Spinal cord (tissue), 10 donors: ENCODE data around the gene SLC4A1. TPM values are rescaled to one million over a fixed set of nuclear protein-coding genes. Genes with fewer than 3 reads are reported as not detected.

ENCODE experiments used
- DNase-seq, 6 donors: peaks; one replicate each; pipeline versions ENCODE4 v3.0.0 to v3.0.0-alpha.2; 2013 to 2015; ENCODE audit warnings: low spot score in 6 of 6, low read depth in 4 of 6
- H3K27ac ChIP-seq: one replicate; pipeline ENCODE4 v1.5.1; 2013; ENCODE audit warnings: low read depth, low read length, control low read depth
- H3K27me3 ChIP-seq: one replicate; pipeline ENCODE4 v1.6.1; 2013; ENCODE audit warnings: low read length; ENCODE audit not compliant: control insufficient read depth, insufficient read depth
- H3K36me3 ChIP-seq: one replicate; pipeline ENCODE4 v1.6.1; 2013; ENCODE audit warnings: low read length; ENCODE audit not compliant: control insufficient read depth, insufficient read depth
- H3K4me1 ChIP-seq: one replicate; pipeline ENCODE4 v1.6.1; 2013; ENCODE audit warnings: low read length; ENCODE audit not compliant: control insufficient read depth, insufficient read depth
- H3K4me3 ChIP-seq: one replicate; pipeline ENCODE4 v1.5.1; 2013; ENCODE audit warnings: low read depth, low read length, control low read depth
- H3K9me3 ChIP-seq: one replicate; pipeline ENCODE4 v1.6.1; 2013; ENCODE audit warnings: low read length; ENCODE audit not compliant: control insufficient read depth, insufficient read depth
- WGBS: methylation state at CpG from one replicate; pipeline ENCODE4 v1.1.5; 2013; ENCODE audit warnings: missing lambda C conversion rate; ENCODE audit not compliant: insufficient coverage; 5-methylcytosine and 5-hydroxymethylcytosine counted together
- polyA plus RNA-seq, 2 donors: library from polyadenylated mRNA; unstranded; fragments of 120-200 nt; gene quantifications; one replicate each; pipeline ENCODE4 v1.2.1, GENCODE V29; 2013; ENCODE audit not compliant: insufficient read length in 2 of 2
- total RNA-seq, 2 donors: library from RNA; depleted of rRNA in 1 of 2; stranded (reverse); fragments of 120-200 nt in 1 of 2; fragments of >200 nt in 1 of 2; gene quantifications; one replicate each; pipeline versions ENCODE4 v1.2.3 to v1.2.4, GENCODE V29; 2013 to 2014
- donor health status: healthy.

The SLC4A1 gene
- total and polyA plus RNA-seq, 4 donors, result 3.9 to 34.6 (median 8.9) TPM

GRCh38 chr17:44287651-44288050, 19.7 kb upstream of the SLC4A1 start:
- Histone ChIP-seq H3K4me1 (no peaks in the 10 kb centered on the region), H3K9me3 (no peaks in the 10 kb centered on the region), H3K36me3 (no peaks in the 10 kb centered on the region), H3K27me3 (no peaks in the 10 kb centered on the region), H3K4me3 (no peak overlapping the region), H3K27ac (no peak overlapping the region)
- DNase-seq, result no peak
- 70% methylated on average over 8 of the region's 8 CpGs for WGBS

- Histone ChIP-seq H3K27me3 (no peaks in the 10 kb centered on the region), H3K9me3 (no peaks in the 10 kb centered on the region)
Observed at GRCh38 chr17:44284024-44284400, 16.1 kb upstream of the SLC4A1 start.

DNA sequence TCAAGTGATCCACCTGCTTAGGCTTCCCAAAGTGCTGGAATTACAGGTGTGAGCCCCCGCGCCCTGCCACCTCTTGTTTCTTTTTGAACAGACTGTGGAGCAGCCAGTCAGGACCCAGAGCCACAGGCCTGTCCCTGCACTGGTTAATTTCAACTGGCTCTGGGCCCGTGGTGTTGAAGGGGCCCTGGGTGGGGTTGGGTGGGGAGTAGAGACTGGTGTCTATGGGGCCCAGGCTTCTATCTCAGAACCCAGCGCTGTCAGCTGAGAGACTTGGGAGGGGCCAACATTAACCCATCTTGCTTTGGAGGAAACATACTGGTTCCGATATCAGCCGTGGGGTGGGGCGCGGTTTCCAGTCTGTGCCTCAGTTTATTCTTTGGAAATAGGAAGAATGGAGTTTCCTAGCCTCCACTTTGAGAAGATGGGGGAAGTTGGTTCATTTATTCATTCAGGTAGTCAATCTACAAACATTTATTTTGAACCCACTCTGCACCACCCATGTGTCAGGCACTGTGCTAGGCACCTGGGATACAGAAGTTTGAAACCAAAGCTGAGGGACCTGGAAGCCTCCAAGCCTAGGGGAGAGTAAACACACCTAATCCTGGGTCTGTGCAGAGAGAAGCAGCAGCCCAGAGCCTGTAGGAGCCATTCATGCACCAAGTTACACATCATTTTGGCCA, 15.5 kb upstream of the SLC4A1 start:
- Histone ChIP-seq H3K36me3 (no peaks in the 10 kb centered on the region), H3K27ac (no peak overlapping the region), H3K4me3 (no peak overlapping the region), H3K4me1 (peaks cover 8% of the 10 kb centered on the region), H3K9me3 (no peaks in the 10 kb centered on the region), H3K27me3 (no peaks in the 10 kb centered on the region)
- DNase-seq, result no peak
- WGBS, result 80% methylated on average over 8 of the region's 8 CpGs

More at GRCh38 chr17:44284024-44284400, 16.1 kb upstream of the SLC4A1 start:
- no peaks in the 10 kb centered on the region for H3K36me3 ChIP-seq
- no peak overlapping the region for H3K27ac ChIP-seq
- 100% methylated on average over 2 of the region's 4 CpGs for WGBS
- no peak overlapping the region for H3K4me3 ChIP-seq
- H3K4me1 ChIP-seq, result peaks cover 8% of the 10 kb centered on the region
- no peak for DNase-seq

DNA sequence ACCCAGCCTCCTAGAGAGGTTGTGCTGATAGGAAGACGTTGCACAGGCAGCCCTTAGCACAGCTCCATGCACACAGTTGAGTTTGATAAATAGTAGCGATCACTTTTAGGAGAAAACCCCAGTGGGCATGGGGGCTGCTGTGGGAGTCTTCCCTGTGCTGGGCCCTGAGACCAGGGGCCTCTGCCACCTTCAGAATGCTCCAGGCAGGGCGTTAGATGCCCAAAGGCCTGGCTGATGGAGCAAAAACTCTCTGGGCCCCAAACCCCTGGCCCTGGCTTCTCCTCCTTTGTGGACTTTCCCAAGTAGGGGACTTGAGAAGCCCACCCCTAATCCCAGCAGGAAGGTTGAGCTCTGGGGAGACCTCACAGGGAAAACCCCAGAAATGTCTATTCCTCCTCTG, 14.3 kb upstream of the SLC4A1 start:
- Histone ChIP-seq H3K4me1 (peaks cover 8% of the 10 kb centered on the region), H3K27me3 (peaks cover 2% of the 10 kb centered on the region), H3K9me3 (no peaks in the 10 kb centered on the region), H3K27ac (no peak overlapping the region), H3K4me3 (no peak overlapping the region), H3K36me3 (no peaks in the 10 kb centered on the region)
- WGBS, result 80% methylated on average over 2 of the region's 3 CpGs
- DNase-seq, result no peak

DNA sequence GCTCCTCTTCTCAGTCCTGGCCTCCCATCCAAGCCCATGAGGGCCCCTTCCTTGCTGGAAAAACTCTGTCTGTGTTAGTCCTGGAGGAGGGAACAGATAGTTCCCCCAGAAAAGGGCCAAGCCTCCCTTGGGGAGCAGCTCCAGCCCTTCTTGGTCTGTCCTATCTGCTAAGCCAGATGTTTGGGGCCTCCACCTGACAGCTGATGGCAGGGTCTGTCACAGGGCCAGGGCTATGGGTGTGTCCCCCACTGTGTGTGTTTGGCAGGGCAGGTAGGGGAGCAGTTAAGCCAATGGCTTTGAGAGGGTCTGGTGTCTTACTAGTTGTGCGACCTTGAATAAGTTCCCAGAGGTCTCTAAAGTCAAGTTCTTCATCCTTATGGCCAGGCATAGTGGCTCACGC, 13.6 kb upstream of the SLC4A1 start:
- peaks cover 8% of the 10 kb centered on the region for H3K4me1 ChIP-seq
- no peaks in the 10 kb centered on the region for H3K9me3 ChIP-seq
- H3K27ac ChIP-seq, result no peak overlapping the region
- no CpG with 5 or more reads among the region's 2 CpGs for WGBS
- H3K36me3 ChIP-seq, result no peaks in the 10 kb centered on the region
- peaks cover 2% of the 10 kb centered on the region for H3K27me3 ChIP-seq
- DNase-seq, result no peak
- no peak overlapping the region for H3K4me3 ChIP-seq

- 69% methylated on average over 9 of the region's 12 CpGs for WGBS
- Histone ChIP-seq H3K9me3 (no peaks in the 10 kb centered on the region), H3K4me3 (no peak overlapping the region), H3K4me1 (peaks cover 8% of the 10 kb centered on the region), H3K27me3 (peaks cover 2% of the 10 kb centered on the region), H3K36me3 (no peaks in the 10 kb centered on the region), H3K27ac (no peak overlapping the region)
- DNase-seq, result no peak
Observed at GRCh38 chr17:44280392-44280937, 12.5 kb upstream of the SLC4A1 start.

DNA sequence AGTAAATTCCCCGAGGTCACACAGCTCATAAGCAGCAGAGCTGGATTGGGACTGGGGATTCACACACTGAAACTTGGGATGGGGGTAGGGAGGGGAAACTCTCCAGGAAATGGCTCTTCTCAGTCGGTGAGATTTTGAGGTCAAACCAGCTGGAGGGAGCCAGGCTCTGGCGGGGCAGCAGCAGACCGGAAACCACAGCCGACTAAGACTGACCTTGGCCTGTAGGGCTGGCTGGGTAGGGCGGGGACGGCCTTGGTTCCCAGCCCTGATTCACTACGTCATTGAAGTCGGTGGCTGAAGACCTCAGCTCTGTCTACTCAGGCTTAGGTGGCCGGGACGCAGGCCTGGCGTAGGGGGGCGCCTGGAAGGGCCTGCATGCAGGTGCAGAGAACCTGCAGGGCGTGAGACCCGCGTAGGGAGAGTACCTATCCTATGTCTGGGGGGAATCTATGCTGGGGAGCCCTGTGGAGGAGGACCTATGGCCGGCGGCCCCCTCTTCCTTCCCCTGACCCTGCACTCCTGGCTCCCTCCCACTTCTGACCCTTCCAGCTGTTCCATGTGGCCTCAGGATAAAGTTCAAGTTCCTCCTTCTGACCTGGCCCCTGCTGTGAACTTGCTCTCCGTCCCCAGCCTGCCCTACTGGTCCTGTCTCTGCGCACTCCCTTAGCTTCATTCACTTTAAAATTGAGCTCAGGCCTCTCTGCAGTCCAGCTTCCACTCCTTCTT, 11.9 kb upstream of the SLC4A1 start:
- DNase-seq, result peak in 1 of 6 donors; percentile 28
- no peaks in the 10 kb centered on the region for H3K9me3 ChIP-seq
- WGBS, result 40% methylated on average over 20 of the region's 20 CpGs
- H3K36me3 ChIP-seq, result no peaks in the 10 kb centered on the region
- no peak overlapping the region for H3K27ac ChIP-seq
- H3K4me1 ChIP-seq, result peaks cover 8% of the 10 kb centered on the region
- no peak overlapping the region for H3K4me3 ChIP-seq
- H3K27me3 ChIP-seq, result peaks cover 2% of the 10 kb centered on the region

DNA sequence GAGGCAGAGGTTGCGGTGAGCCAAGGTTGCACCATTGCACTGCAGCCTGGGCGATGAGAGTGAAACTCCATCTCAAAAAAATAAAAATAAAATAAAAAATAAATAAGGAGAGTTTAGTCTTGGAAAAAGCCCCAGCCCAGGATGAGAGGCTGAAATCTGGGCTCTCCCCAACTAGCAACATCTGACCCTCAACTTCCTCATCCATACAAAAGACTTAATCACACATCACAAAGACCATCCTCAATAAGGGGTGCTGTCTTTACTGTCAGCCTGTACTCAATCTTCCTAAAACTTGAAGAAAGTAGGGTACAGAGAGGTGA, 11.4 kb upstream of the SLC4A1 start:
- Histone ChIP-seq H3K9me3 (no peaks in the 10 kb centered on the region), H3K36me3 (no peaks in the 10 kb centered on the region), H3K4me1 (peaks cover 8% of the 10 kb centered on the region), H3K4me3 (no peak overlapping the region), H3K27ac (no peak overlapping the region), H3K27me3 (peaks cover 2% of the 10 kb centered on the region)
- WGBS, result no CpG with 5 or more reads among the region's 2 CpGs
- DNase-seq, result no peak

- H3K4me3 ChIP-seq, result no peak overlapping the region
Observed at GRCh38 chr17:44277976-44278375, 10.0 kb upstream of the SLC4A1 start.

DNA sequence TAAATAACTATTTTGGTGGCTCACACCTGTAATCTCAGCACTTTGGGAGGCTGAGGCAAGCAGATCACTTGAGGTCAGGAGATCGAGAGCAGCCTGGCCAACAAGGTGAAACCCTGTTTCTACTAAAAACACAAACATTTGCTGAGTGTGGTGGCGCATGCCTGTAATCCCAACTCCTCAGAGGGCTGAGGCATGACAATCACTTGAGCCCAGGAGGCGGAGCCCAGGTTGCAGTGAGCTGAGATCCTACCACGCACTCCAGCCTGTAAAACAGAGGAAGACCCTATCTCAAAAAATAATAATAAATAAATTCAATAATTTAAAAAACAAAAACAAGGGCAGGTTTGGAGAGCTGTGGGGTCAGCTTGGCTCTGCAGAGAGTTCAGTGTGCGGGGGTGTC, 5.7 kb upstream of the SLC4A1 start:
- no peak for DNase-seq
- H3K36me3 ChIP-seq, result no peaks in the 10 kb centered on the region

More at GRCh38 chr17:44277976-44278375, 10.0 kb upstream of the SLC4A1 start:
- Histone ChIP-seq H3K36me3 (no peaks in the 10 kb centered on the region), H3K27ac (no peak overlapping the region), H3K9me3 (no peaks in the 10 kb centered on the region), H3K27me3 (peaks cover 2% of the 10 kb centered on the region), H3K4me1 (peaks cover 8% of the 10 kb centered on the region)
- WGBS, result 92% methylated on average over 4 of the region's 4 CpGs
- no peak for DNase-seq

More for the DNA sequence above, 5.7 kb upstream of the SLC4A1 start:
- H3K27ac ChIP-seq, result no peak overlapping the region
- H3K27me3 ChIP-seq, result peaks cover 2% of the 10 kb centered on the region
- peaks cover 5% of the 10 kb centered on the region for H3K4me1 ChIP-seq
- WGBS, result 81% methylated on average over 3 of the region's 5 CpGs
- no peak overlapping the region for H3K4me3 ChIP-seq
- no peaks in the 10 kb centered on the region for H3K9me3 ChIP-seq
